Liver (tissue), 9 donors: Measurements from ENCODE around the gene HSD17B11. TPM values are rescaled to one million over a fixed set of nuclear protein-coding genes. Genes with fewer than 3 reads are reported as not detected.
"Not testable (repeated sequence)": the region's sequence is repeated elsewhere in the genome, so short reads cannot be mapped to it uniquely, and the experiment has no call there.

Experiments used
- DNase-seq: peaks from one replicate; pipeline ENCODE4 v3.0.0-alpha.2; 2017; ENCODE audit warnings: low spot score
- H3K27ac ChIP-seq, 2 donors: one replicate each; pipeline ENCODE4 v1.7.0; 2013; ENCODE audit warnings: inconsistent platforms in 2 of 2, low read length in 2 of 2, control low read depth in 1 of 2, low read depth in 1 of 2, mild to moderate bottlenecking in 1 of 2
- H3K27me3 ChIP-seq, 4 donors: one replicate each; pipeline versions ENCODE4 v1.6.1 to v1.7.0; 2013; ENCODE audit warnings: low read length in 3 of 4, inconsistent platforms in 1 of 4, mild to moderate bottlenecking in 1 of 4, moderate library complexity in 1 of 4; ENCODE audit not compliant: control insufficient read depth in 4 of 4, insufficient read depth in 4 of 4
- H3K36me3 ChIP-seq, 4 donors: one replicate each; pipeline versions ENCODE4 v1.6.1 to v1.7.0; 2013; ENCODE audit warnings: low read length in 3 of 4, mild to moderate bottlenecking in 3 of 4, low read depth in 1 of 4, moderate library complexity in 1 of 4; ENCODE audit not compliant: control insufficient read depth in 4 of 4, insufficient read depth in 3 of 4
- H3K4me1 ChIP-seq, 4 donors: one replicate each; pipeline versions ENCODE4 v1.6.1 to v1.7.0; 2013; ENCODE audit warnings: low read length in 3 of 4, mild to moderate bottlenecking in 3 of 4, moderate library complexity in 1 of 4; ENCODE audit not compliant: control insufficient read depth in 4 of 4, insufficient read depth in 4 of 4
- H3K4me3 ChIP-seq, 3 donors: one replicate each; pipeline versions ENCODE4 v1.6.1 to v1.7.0; 2013; ENCODE audit warnings: low read length in 3 of 3, control low read depth in 1 of 3, low read depth in 1 of 3, mild to moderate bottlenecking in 1 of 3
- H3K9ac ChIP-seq, 2 donors: one replicate each; pipeline ENCODE4 v1.7.0; 2013; ENCODE audit warnings: low read length in 2 of 2, mild to moderate bottlenecking in 2 of 2, moderate library complexity in 2 of 2, control low read depth in 1 of 2, low read depth in 1 of 2
- H3K9me3 ChIP-seq, 4 donors: one replicate each; pipeline versions ENCODE4 v1.6.1 to v1.7.0; 2013; ENCODE audit warnings: low read length in 3 of 4; ENCODE audit not compliant: control insufficient read depth in 4 of 4
- FOXA2 ChIP-seq: IDR thresholded peaks from 2 replicates; pipeline ENCODE4 v1.6.1; 2016; ENCODE audit warnings: antibody characterized with exemption
- HNF4A ChIP-seq, 2 donors: conservative IDR thresholded peaks; 2 replicates each; pipeline ENCODE4 v1.6.1; 2016; ENCODE audit warnings: antibody characterized with exemption in 2 of 2, mild to moderate bottlenecking in 2 of 2
- JUND ChIP-seq, 2 donors: IDR thresholded peaks; 2 replicates each; pipeline ENCODE4 v1.6.1; 2016; ENCODE audit warnings: antibody characterized with exemption in 2 of 2
- RXRA ChIP-seq, 2 donors: IDR thresholded peaks; 2 replicates each; pipeline ENCODE4 v1.6.1; 2017 to 2018; ENCODE audit warnings: antibody characterized with exemption in 2 of 2, mild to moderate bottlenecking in 1 of 2
- SP1 ChIP-seq: IDR thresholded peaks from 2 replicates; pipeline ENCODE4 v1.6.1; 2018; ENCODE audit warnings: antibody characterized with exemption, mild to moderate bottlenecking
- TAF1 ChIP-seq: conservative IDR thresholded peaks from 2 replicates; pipeline ENCODE4 v1.6.1; 2016; ENCODE audit warnings: antibody characterized with exemption, mild to moderate bottlenecking
- YY1 ChIP-seq: IDR thresholded peaks from 2 replicates; pipeline ENCODE4 v1.6.1; 2016; ENCODE audit warnings: antibody characterized with exemption, mild to moderate bottlenecking
- WGBS: extraction: QIAGEN DNeasy Blood & Tissue Kit; methylation state at CpG from one replicate; pipeline ENCODE4 v1.1.7; 2013; 5-methylcytosine and 5-hydroxymethylcytosine counted together
- polyA plus RNA-seq, 2 donors: library from polyadenylated mRNA; stranded (reverse) in 1 of 2; unstranded in 1 of 2; fragments of 200-250 nt in 1 of 2; fragments of >200 nt in 1 of 2; fragmentation: Nextera tagmentation in 1 of 2; extraction: Ambion mirVana in 1 of 2; gene quantifications; one replicate each; pipeline versions ENCODE4 v1.2.1 to v1.2.3, GENCODE V29; 2013 to 2015
- total RNA-seq, 2 donors: library from RNA; depleted of rRNA; stranded (reverse); fragments of >200 nt; gene quantifications; one replicate each; pipeline ENCODE4 v1.2.3, GENCODE V29; 2014
- TF ChIP-seq, protein P1 (sequence below): IDR thresholded peaks from 2 replicates; pipeline ENCODE4 v1.6.1; 2016; ENCODE audit warnings: antibody characterized with exemption
- donor health status: healthy.
- donor health status: healthy.
- donor health status: healthy.
- donor health status: healthy.
- donor health status: healthy.

Gene HSD17B11
- total and polyA plus RNA-seq, 4 donors, result 94.8 to 133 (median 115) TPM

GRCh38 chr4:87342872-87343271, 48.1 kb downstream of the HSD17B11 start:
- H3K27me3 ChIP-seq, result no peaks in the 10 kb centered on the region
- DNase-seq, result no peak
- H3K4me3 ChIP-seq, result no peak overlapping the region
- TF ChIP-seq RXRA (IDR thresholded peaks at IDR 0.05) (no peak), JUND (IDR thresholded peaks at IDR 0.05) (no peak), FOXA2 (no peak), YY1 (no peak), TAF1 (no peak)
- peaks cover 0 to 3% (median 0%) of the 10 kb centered on the region in 4 donors for H3K9me3 ChIP-seq
- WGBS, result 95% methylated on average over 3 of the region's 3 CpGs
- H3K9ac ChIP-seq, result no peak overlapping the region
- H3K4me1 ChIP-seq, result peaks cover 0 to 3% (median 0%) of the 10 kb centered on the region in 4 donors
- peaks cover 8 to 39% (median 25%) of the 10 kb centered on the region in 4 donors for H3K36me3 ChIP-seq
- no peak overlapping the region for H3K27ac ChIP-seq

GRCh38 chr4:87341954-87342635, 48.9 kb downstream of the HSD17B11 start:
- H3K4me3 ChIP-seq, H3K9me3 ChIP-seq, H3K27me3 ChIP-seq, H3K27ac ChIP-seq, DNase-seq, H3K9ac ChIP-seq, H3K4me1 ChIP-seq: not testable (repeated sequence)
- H3K36me3 ChIP-seq, result peaks cover 10 to 43% (median 27%) of the 10 kb centered on the region in 4 donors
- 92% methylated on average over 8 of the region's 8 CpGs for WGBS

DNA sequence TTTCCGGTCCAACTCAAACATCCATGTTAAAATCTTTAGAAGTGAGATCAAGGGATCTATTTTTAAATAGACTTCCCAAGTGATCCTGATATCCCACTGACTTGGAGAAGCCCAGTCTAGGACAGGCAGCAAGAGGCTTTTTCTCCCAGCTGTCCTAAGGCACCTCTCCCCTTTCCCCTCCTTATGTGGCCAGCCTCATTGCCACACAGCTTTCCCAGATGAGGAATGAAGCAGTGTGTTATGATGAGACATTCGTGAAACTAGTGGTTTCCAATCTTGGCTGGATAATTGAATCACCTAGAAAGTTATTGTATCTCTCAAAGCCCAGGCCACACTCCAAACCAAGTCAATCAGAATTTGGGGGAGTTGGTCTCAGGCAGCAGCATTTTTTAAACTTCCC, 51.5 kb downstream of the HSD17B11 start:
- TF ChIP-seq TAF1 (no peak), SP1 (no peak), HNF4A (conservative IDR thresholded peaks at IDR 0.05) (no peak), JUND (IDR thresholded peaks at IDR 0.05) (no peak)
- TF ChIP-seq, protein P1, sequence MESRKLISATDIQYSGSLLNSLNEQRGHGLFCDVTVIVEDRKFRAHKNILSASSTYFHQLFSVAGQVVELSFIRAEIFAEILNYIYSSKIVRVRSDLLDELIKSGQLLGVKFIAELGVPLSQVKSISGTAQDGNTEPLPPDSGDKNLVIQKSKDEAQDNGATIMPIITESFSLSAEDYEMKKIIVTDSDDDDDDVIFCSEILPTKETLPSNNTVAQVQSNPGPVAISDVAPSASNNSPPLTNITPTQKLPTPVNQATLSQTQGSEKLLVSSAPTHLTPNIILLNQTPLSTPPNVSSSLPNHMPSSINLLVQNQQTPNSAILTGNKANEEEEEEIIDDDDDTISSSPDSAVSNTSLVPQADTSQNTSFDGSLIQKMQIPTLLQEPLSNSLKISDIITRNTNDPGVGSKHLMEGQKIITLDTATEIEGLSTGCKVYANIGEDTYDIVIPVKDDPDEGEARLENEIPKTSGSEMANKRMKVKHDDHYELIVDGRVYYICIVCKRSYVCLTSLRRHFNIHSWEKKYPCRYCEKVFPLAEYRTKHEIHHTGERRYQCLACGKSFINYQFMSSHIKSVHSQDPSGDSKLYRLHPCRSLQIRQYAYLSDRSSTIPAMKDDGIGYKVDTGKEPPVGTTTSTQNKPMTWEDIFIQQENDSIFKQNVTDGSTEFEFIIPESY, result no peak
- 95% methylated on average over 2 of the region's 2 CpGs for WGBS

GRCh38 chr4:87337361-87337760, 53.6 kb downstream of the HSD17B11 start:
- Histone ChIP-seq H3K9ac (no peak overlapping the region), H3K4me1 (no peaks in the 10 kb centered on the region), H3K4me3 (no peak overlapping the region), H3K36me3 (peaks cover 7 to 46% (median 34%) of the 10 kb centered on the region in 4 donors), H3K27ac (no peak overlapping the region), H3K27me3 (no peaks in the 10 kb centered on the region), H3K9me3 (peaks cover 0 to 12% (median 4%) of the 10 kb centered on the region in 4 donors)
- WGBS, result 84% methylated on average over 1 of the region's 1 CpG
- no peak for TF ChIP-seq FOXA2
- no peak for DNase-seq

More for the DNA sequence above, 51.5 kb downstream of the HSD17B11 start:
- H3K4me1 ChIP-seq, result peaks cover 0 to 3% (median 0%) of the 10 kb centered on the region in 4 donors
- H3K36me3 ChIP-seq, result peaks cover 7 to 42% (median 31%) of the 10 kb centered on the region in 4 donors
- no peaks in the 10 kb centered on the region for H3K27me3 ChIP-seq
- no peak overlapping the region for H3K4me3 ChIP-seq
- no peaks in the 10 kb centered on the region for H3K9me3 ChIP-seq
- H3K27ac ChIP-seq, result no peak overlapping the region
- H3K9ac ChIP-seq, result no peak overlapping the region
- no peak for DNase-seq
